K562 (cell line): ENCODE data around the gene AQP11. TPM values are rescaled to one million over a fixed set of nuclear protein-coding genes. Genes with fewer than 3 reads are reported as not detected.

Experiments used
- CBFA2T3 ChIP-seq: fragments of 450-650 bp; IDR thresholded peaks from 2 replicates; pipeline ENCODE4 v1.6.1; 2017
- COPS2 ChIP-seq: fragments of 450-650 bp; conservative IDR thresholded peaks from 2 replicates; pipeline ENCODE4 v1.6.1; 2016; ENCODE audit warnings: mild to moderate bottlenecking, moderate library complexity
- EP300 ChIP-seq: IDR thresholded peaks from 2 replicates; pipeline ENCODE4 v1.6.1; 2012; ENCODE audit warnings: low read length, improper control_type of control experiment
- FOXJ3 ChIP-seq: sonication (generic); formaldehyde crosslinking; IDR thresholded peaks from 2 replicates; pipeline ENCODE4 v1.4.0; 2020; ENCODE audit warnings: mild to moderate bottlenecking, missing genetic modification reagents
- GABPB2 ChIP-seq: fragments of 250-450 bp; sonication (Bioruptor Pico); conservative IDR thresholded peaks from 2 replicates; pipeline ENCODE4 v1.5.1; 2021; ENCODE audit warnings: mild to moderate bottlenecking
- GATAD2A ChIP-seq: fragments of 450-650 bp; IDR thresholded peaks from 2 replicates; pipeline ENCODE4 v1.6.1; 2017
- JUND ChIP-seq, 2 experiments: IDR thresholded peaks; 2 replicates in 1 of 2; 3 replicates in 1 of 2; pipeline ENCODE4 v1.6.1; 2011; ENCODE audit warnings: borderline replicate concordance in 2 of 2, low read depth in 2 of 2, low read length in 2 of 2, improper control_type of control experiment in 1 of 2, missing biosample characterization in 1 of 2, missing genetic modification characterization in 1 of 2, missing genetic modification reagents in 1 of 2
- L3MBTL2 ChIP-seq: fragments of 450-650 bp; IDR thresholded peaks from 2 replicates; pipeline ENCODE4 v1.6.1; 2016; ENCODE audit warnings: mild to moderate bottlenecking, moderate library complexity
- MAZ ChIP-seq, 2 experiments: fragments of 450-650 bp in 1 of 2; sonication (generic) in 1 of 2; formaldehyde crosslinking; IDR thresholded peaks in 1 of 2; conservative IDR thresholded peaks in 1 of 2; 2 replicates each; pipeline versions ENCODE4 v1.4.0 to v1.5.0; 2020; ENCODE audit warnings: mild to moderate bottlenecking in 1 of 2, missing genetic modification reagents in 1 of 2
- NFE2 ChIP-seq: IDR thresholded peaks from 2 replicates; pipeline ENCODE4 v1.6.1; 2014; ENCODE audit warnings: antibody characterized with exemption, low read depth
- SMARCA5 ChIP-seq: fragments of 450-650 bp; IDR thresholded peaks from 2 replicates; pipeline ENCODE4 v1.6.1; 2016
- TOE1 ChIP-seq, 2 experiments: fragments of 450-650 bp in 1 of 2; sonication (generic) in 1 of 2; formaldehyde crosslinking in 1 of 2; IDR thresholded peaks; 2 replicates each; pipeline versions ENCODE4 v1.7.1 to v1.8.0; 2016 to 2022; ENCODE audit warnings: borderline replicate concordance in 2 of 2, mild to moderate bottlenecking in 2 of 2, antibody characterized with exemption in 1 of 2, inconsistent platforms in 1 of 2, low read depth in 1 of 2, missing genetic modification reagents in 1 of 2, moderate library complexity in 1 of 2
- ZBED1 ChIP-seq: IDR thresholded peaks from 2 replicates; pipeline ENCODE4 v1.6.1; 2014
- ZNF24 ChIP-seq: fragments of 450-650 bp; IDR thresholded peaks from 2 replicates; pipeline ENCODE4 v1.6.1; 2016
- ZNF445 ChIP-seq: fragments of 250-450 bp; sonication (Bioruptor Pico); IDR thresholded peaks from 2 replicates; pipeline ENCODE4 v1.4.0; 2020; ENCODE audit warnings: low read depth, mild to moderate bottlenecking, moderate library complexity
- ZNF589 ChIP-seq: fragments of 200-800 bp; sonication (Bioruptor generic); IDR thresholded peaks from 2 replicates; pipeline ENCODE4 v1.6.1; 2016; ENCODE audit warnings: low read depth, missing genetic modification characterization, missing compliant biosample characterization
- ZZZ3 ChIP-seq: fragments of 450-650 bp; IDR thresholded peaks from 2 replicates; pipeline ENCODE4 v1.6.1; 2016; ENCODE audit warnings: antibody characterized with exemption, mild to moderate bottlenecking, moderate library complexity
- polyA plus RNA-seq, 8 experiments: library from polyadenylated mRNA; depleted of rRNA in 4 of 8; stranded (reverse) in 5 of 8; unstranded in 3 of 8; fragments of >200 nt; fragmentation: Nextera tagmentation in 2 of 8; fragmentation: Illumina TruSeq in 1 of 8; extraction: Ambion mirVana in 2 of 8; extraction: Trizol in 1 of 8; gene quantifications; 2 replicates each; pipeline versions ENCODE4 v1.2.1 to v1.2.3, GENCODE V29; 2011 to 2014; ENCODE audit warnings: inconsistent platforms in 1 of 8, missing spikeins in 1 of 8
- total RNA-seq, 7 experiments: library from RNA; depleted of rRNA in 6 of 7; stranded (reverse); fragments of >200 nt in 6 of 7; fragmentation: Illumina TruSeq in 2 of 7; extraction: Trizol in 2 of 7; gene quantifications; 2 replicates each; pipeline versions ENCODE4 v1.2.1 to v1.2.3, GENCODE V29; 2011 to 2021; ENCODE audit warnings: low replicate concordance in 1 of 7
- TF ChIP-seq, protein P1 (sequence below): sonication (generic); formaldehyde crosslinking; IDR thresholded peaks from 2 replicates; pipeline ENCODE4 v1.8.1; 2022; ENCODE audit warnings: missing genetic modification reagents
- TF ChIP-seq, protein P2 (sequence below): sonication (generic); formaldehyde crosslinking; IDR thresholded peaks from 2 replicates; pipeline ENCODE4 v1.5.0; 2020; ENCODE audit warnings: missing genetic modification reagents
- TF ChIP-seq, protein P3 (sequence below), 2 experiments: fragments of 450-650 bp in 1 of 2; sonication (generic) in 1 of 2; formaldehyde crosslinking in 1 of 2; IDR thresholded peaks in 1 of 2; conservative IDR thresholded peaks in 1 of 2; 2 replicates each; pipeline versions ENCODE4 v1.6.1 to v1.8.1; 2016 to 2023; ENCODE audit warnings: mild to moderate bottlenecking in 2 of 2, moderate library complexity in 2 of 2, inconsistent platforms in 1 of 2, missing genetic modification reagents in 1 of 2
- TF ChIP-seq, protein P4 (sequence below): fragments of 450-650 bp; IDR thresholded peaks from 2 replicates; pipeline ENCODE4 v1.6.1; 2017; ENCODE audit warnings: antibody characterized with exemption, mild to moderate bottlenecking

The AQP11 gene
- total and polyA plus RNA-seq, 9 of the 15 experiments (the other 6 are each of a cell fraction or from before 2014, with no cell fraction given) = 0.09 to 1.0 (median 0.36) TPM

DNA sequence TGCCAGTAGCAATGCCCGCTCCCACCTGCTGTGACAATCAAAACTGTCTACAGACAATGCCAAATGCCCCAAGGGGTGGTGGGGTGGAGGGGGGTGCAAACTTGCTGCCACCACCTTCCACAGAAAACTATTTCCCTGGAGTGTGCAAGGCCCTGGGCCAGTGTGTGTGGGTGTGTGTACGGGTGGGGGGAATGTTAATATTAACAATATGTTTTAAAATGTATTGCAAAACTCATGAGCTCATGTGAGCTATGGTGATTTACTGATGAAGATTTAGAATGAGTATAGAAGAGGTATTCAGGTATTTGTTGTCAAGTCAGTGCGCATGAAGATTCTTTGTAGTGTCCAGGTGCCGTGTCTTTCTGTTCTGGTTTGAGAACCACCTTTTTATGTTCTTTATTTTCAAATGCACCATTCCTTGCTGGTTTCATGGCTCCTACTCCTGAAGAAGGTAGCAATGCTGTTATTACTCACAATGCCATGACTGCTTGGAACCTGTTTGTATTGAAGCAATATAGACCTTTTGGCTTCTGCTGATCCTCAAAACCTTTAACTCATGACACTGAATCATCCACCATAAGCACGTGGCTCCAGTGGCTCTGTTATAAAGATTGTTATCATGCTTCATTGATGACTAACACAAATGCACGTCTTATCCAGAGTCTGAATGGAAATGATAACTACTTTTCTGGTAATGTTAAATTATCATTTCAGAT, 29.9 kb upstream of the AQP11 start (continued):
- TF ChIP-seq GATAD2A (no peak), TOE1 (IDR thresholded peaks at IDR 0.05; ENCODE audit: borderline replicate concordance) (no peak), TOE1 (CRISPR knock-in tag; IDR thresholded peaks at IDR 0.05; ENCODE audit: borderline replicate concordance, low read depth) (no peak), CBFA2T3 (peak; percentile 9; the same call in 1 of the 2 replicates), SMARCA5 (no peak), ZNF445 (no peak), ZNF589 (CRISPR knock-in tag) (0 out of 2 replicates have a peak, but pooled peaks have one; percentile 37), JUND (IDR thresholded peaks at IDR 0.05; ENCODE audit: borderline replicate concordance, low read depth, low read length) (peak; percentile 88), JUND (tag; IDR thresholded peaks at IDR 0.05; ENCODE audit: borderline replicate concordance, low read depth, low read length) (peak; percentile 67; the same call in 2 of the 3 replicates), ZNF24 (no peak), ZBED1 (no peak), FOXJ3 (CRISPR knock-in tag) (no peak), GABPB2 (no peak), L3MBTL2 (peak; percentile 80), COPS2 (no peak), EP300 (peak; percentile 43; the same call in 1 of the 2 replicates), NFE2 (no peak), ZZZ3 (no peak), MAZ (CRISPR knock-in tag; conservative IDR thresholded peaks at IDR 0.05 in 1 of 2, IDR thresholded peaks at IDR 0.05 in 1 of 2) (no peak)
- TF ChIP-seq, protein P1, sequence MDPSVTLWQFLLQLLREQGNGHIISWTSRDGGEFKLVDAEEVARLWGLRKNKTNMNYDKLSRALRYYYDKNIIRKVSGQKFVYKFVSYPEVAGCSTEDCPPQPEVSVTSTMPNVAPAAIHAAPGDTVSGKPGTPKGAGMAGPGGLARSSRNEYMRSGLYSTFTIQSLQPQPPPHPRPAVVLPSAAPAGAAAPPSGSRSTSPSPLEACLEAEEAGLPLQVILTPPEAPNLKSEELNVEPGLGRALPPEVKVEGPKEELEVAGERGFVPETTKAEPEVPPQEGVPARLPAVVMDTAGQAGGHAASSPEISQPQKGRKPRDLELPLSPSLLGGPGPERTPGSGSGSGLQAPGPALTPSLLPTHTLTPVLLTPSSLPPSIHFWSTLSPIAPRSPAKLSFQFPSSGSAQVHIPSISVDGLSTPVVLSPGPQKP = no peak
- TF ChIP-seq, protein P2, sequence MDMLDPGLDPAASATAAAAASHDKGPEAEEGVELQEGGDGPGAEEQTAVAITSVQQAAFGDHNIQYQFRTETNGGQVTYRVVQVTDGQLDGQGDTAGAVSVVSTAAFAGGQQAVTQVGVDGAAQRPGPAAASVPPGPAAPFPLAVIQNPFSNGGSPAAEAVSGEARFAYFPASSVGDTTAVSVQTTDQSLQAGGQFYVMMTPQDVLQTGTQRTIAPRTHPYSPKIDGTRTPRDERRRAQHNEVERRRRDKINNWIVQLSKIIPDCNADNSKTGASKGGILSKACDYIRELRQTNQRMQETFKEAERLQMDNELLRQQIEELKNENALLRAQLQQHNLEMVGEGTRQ (CRISPR knock-in tag) = no peak
- TF ChIP-seq, protein P3, sequence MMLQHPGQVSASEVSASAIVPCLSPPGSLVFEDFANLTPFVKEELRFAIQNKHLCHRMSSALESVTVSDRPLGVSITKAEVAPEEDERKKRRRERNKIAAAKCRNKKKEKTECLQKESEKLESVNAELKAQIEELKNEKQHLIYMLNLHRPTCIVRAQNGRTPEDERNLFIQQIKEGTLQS (IDR thresholded peaks at IDR 0.05) = peak; percentile 65; the same call in 1 of the 2 replicates
- TF ChIP-seq, protein P3 (CRISPR knock-in tag; conservative IDR thresholded peaks at IDR 0.05) = no peak
- TF ChIP-seq, protein P4, sequence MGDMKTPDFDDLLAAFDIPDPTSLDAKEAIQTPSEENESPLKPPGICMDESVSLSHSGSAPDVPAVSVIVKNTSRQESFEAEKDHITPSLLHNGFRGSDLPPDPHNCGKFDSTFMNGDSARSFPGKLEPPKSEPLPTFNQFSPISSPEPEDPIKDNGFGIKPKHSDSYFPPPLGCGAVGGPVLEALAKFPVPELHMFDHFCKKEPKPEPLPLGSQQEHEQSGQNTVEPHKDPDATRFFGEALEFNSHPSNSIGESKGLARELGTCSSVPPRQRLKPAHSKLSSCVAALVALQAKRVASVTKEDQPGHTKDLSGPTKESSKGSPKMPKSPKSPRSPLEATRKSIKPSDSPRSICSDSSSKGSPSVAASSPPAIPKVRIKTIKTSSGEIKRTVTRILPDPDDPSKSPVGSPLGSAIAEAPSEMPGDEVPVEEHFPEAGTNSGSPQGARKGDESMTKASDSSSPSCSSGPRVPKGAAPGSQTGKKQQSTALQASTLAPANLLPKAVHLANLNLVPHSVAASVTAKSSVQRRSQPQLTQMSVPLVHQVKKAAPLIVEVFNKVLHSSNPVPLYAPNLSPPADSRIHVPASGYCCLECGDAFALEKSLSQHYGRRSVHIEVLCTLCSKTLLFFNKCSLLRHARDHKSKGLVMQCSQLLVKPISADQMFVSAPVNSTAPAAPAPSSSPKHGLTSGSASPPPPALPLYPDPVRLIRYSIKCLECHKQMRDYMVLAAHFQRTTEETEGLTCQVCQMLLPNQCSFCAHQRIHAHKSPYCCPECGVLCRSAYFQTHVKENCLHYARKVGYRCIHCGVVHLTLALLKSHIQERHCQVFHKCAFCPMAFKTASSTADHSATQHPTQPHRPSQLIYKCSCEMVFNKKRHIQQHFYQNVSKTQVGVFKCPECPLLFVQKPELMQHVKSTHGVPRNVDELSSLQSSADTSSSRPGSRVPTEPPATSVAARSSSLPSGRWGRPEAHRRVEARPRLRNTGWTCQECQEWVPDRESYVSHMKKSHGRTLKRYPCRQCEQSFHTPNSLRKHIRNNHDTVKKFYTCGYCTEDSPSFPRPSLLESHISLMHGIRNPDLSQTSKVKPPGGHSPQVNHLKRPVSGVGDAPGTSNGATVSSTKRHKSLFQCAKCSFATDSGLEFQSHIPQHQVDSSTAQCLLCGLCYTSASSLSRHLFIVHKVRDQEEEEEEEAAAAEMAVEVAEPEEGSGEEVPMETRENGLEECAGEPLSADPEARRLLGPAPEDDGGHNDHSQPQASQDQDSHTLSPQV = no peak
